Renal cortical epithelial cell (primary cell): Measurements from ENCODE around the gene JADE2. TPM values are rescaled to one million over a fixed set of nuclear protein-coding genes. Genes with fewer than 3 reads are reported as not detected.
"Not testable (repeated sequence)": the region's sequence is repeated elsewhere in the genome, so short reads cannot be mapped to it uniquely, and the experiment has no call there.

Experiments used
- DNase-seq: peaks from one replicate; pipeline ENCODE4 v3.0.0-alpha.2; 2011; ENCODE audit warnings: low read depth
- total RNA-seq: library from RNA; depleted of rRNA; stranded (reverse); fragments of >200 nt; gene quantifications from 2 replicates; pipeline ENCODE4 v1.2.3, GENCODE V29; 2014

JADE2 gene
- total RNA-seq, 1 donor from 2014 or later = 42.6 TPM

DNA sequence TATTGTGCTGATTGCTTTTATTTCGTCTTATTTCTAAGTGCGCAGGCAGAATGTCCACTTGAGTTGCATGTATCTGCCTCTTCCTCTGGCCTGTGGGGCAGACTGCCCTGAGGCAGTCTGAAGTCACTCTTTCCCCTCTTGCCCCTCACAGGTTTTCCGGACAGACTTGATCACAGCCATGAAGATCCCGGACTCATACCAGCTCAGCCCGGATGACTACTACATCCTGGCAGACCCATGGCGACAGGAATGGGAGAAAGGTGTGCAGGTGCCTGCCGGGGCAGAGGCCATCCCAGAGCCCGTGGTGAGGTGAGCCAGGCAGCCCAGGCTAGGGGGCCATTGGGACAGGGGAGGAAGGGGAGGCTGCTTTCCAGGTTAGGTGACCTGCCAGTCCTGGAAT is 26.4 kb downstream of the JADE2 start:
- no peak for DNase-seq

DNA sequence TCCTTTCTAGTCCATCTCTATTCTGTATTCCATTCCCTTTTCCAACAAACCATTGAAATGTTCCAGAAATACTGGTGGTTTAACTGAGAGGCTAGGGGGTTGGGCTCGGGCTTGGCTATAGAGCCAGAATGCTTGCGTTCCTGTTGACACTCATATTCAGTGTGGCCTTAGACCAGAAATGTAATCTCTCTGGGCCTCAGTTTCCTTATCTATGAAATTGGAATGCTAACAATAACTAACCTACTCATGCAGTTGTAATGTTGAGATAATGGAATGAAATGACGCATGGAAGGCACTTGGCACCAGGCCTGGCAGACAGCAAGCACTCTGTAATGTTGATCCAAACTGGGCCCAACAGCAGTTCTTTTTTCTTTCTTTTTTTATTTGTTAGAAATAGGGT is 26.8 kb downstream of the JADE2 start:
- peak; percentile 67 for DNase-seq

DNA sequence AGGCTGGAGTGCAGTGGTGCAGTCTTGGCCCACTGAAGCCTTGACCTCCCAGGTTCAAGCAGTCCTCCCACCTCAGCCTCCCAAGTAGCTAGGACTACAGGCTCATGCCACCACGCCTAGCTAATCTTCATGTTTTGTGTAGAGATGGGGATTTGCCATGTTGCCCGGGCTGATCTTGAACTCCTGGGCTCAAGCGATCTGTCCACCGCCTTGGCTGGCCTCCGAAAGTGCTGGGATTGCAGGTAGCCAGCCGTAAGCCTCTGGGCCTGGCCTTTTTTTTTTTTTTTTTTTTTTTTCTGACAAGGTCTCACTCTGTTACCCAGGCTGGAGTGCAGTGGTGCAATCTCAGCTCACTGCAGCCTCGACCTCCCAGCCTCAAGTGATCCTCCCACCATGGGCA is 27.2 kb downstream of the JADE2 start:
- not testable (repeated sequence) for DNase-seq

DNA sequence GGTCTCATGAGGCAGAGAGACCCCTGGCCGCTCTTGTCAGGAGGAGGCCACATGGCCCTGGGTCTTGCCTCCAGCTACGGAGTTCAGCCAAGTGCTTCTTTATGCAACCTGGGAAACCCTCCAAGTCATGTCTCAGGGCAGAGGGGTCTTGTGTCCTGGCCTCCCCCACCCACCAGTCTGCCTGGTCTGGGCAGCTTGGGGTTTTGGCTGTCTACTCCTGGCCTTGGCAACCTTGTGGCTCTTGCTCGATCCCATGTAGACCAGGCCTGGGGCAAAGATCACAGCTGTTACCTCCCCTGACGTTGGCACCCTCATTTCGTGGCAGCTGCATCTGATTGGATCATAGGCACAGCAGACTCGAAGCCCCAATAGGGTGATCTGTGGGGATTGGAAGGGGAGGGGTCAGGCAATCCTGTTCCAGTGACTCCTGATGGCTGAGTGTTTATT is 28.4 kb downstream of the JADE2 start:
- no peak for DNase-seq

- peak; percentile 73 for DNase-seq
These were observed 29.1 kb downstream of the JADE2 start for GRCh38 chr5:134554319-134555222.

DNA sequence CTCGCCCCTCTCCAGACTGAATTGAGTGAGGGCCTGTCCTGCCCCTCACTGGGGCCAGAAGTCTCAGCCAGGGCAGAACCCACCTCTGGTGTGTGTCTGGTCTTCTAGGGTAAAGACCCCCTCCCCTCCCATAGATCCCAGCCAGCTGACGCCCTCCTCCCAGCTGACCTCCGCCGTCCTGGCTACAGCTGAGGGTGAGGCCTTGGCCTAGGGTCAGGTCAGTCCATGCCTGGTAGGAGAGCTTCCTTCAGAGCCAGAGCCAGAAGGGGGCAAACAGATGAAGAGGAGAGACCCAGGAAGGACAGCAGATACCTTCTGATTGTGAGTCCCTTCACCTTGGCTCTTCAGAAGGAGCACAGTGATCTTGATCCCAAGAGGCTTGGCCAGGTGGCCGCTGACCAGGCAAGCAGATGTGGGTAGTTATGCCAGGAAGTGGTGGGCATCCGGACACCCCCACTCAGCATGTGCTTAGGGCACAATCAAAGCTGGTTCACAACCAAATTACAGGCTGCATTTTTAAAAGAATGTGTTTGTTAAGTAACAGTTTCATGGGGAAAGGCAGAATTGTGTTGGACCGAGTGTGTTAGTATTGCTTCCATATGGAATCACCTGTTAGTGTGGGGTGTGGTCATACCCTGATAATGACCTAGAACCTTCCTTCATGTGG is 29.9 kb downstream of the JADE2 start:
- no peak for DNase-seq

GRCh38 chr5:134555890-134556311 is 30.4 kb downstream of the JADE2 start:
- DNase-seq = peak; percentile 79

DNA sequence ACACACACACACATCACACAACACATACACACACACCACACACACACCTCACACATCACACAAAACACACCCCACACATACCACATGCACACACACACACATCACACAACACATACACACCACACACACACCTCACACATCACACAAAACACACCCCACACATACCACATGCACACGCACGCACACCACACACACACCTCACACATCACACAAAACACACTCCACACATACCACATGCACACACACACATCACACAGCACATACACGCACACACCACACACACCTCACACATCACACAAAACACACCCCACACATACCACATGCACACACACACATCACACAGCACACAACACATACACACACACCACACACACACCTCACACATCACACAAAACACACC is 31.1 kb downstream of the JADE2 start:
- not testable (repeated sequence) for DNase-seq

- no peak for DNase-seq
These were observed 31.5 kb downstream of the JADE2 start for GRCh38 chr5:134556994-134557393.

- no peak for DNase-seq
These were observed 34.2 kb downstream of the JADE2 start for GRCh38 chr5:134559672-134560071.

DNA sequence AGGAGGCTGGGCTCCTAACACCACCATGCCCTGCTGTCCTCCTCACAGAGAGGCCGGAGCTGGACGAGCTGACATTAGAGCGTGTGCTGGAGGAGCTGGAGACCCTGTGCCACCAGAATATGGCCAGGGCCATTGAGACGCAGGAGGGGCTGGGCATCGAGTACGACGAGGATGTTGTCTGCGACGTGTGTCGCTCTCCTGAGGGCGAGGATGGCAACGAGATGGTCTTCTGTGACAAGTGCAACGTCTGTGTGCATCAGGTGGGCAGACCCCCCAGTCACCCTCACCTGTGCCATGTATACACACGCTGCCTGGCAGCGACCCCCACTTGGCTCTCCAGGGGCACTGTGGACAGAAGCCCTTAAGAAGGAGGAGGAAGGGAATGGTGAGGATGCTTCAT is 35.2 kb downstream of the JADE2 start:
- DNase-seq = no peak

DNA sequence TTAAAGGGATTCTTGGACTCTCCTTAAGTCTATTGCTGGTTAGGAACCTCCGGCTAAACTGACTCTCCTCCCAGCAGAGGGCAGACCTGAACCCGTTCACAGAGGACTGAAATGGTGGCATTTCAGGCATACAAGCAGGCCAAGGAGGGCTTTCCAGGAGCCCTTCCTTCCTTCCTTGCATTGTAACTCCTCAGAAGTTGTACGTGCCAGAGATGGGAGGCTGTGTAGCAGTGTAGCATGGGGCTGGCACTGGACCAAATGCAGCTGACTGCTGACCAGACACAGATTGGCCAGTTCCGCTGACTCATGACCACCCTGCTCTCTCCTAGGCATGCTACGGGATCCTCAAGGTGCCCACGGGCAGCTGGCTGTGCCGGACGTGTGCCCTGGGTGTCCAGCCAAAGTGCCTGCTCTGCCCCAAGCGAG is 36.4 kb downstream of the JADE2 start:
- DNase-seq = peak; percentile 81

- no peak for DNase-seq
These were observed 37.8 kb downstream of the JADE2 start for GRCh38 chr5:134563221-134563620.

DNA sequence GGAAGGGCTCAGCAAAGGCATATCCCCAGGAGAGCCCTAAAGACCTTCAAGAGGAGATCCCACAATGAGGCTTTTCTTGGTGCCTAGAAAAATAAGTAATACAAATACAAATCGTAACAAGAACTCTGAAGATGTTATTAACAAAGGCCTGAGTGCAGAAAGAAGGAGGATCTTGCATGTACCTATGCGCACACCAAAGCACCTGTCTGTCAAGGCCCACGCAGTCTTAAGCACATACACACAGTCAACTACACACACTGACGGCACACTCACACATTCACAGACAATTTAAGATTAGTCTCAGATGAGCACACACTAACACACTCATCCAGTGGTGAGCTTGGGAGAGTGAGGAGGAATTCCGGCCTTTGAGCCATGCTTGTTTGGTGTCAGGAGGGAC is 38.5 kb downstream of the JADE2 start:
- DNase-seq = no peak

DNA sequence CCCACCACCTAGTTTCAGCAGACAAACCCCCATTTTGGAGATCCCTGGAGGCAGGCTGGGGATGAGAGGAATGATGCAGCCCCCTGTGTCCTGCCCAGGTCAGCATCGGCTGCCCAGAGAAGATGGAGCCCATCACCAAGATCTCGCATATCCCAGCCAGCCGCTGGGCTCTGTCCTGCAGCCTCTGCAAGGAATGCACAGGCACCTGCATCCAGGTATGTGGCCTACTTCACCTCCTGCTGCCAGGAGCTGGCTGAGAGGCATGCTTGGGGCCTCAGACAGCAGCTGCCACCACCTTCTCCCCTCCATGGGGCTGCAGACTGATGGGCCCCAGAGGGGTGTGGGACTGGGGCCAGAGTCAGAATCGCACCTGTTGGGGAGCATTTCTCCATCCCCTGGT is 38.9 kb downstream of the JADE2 start:
- no peak for DNase-seq

DNA sequence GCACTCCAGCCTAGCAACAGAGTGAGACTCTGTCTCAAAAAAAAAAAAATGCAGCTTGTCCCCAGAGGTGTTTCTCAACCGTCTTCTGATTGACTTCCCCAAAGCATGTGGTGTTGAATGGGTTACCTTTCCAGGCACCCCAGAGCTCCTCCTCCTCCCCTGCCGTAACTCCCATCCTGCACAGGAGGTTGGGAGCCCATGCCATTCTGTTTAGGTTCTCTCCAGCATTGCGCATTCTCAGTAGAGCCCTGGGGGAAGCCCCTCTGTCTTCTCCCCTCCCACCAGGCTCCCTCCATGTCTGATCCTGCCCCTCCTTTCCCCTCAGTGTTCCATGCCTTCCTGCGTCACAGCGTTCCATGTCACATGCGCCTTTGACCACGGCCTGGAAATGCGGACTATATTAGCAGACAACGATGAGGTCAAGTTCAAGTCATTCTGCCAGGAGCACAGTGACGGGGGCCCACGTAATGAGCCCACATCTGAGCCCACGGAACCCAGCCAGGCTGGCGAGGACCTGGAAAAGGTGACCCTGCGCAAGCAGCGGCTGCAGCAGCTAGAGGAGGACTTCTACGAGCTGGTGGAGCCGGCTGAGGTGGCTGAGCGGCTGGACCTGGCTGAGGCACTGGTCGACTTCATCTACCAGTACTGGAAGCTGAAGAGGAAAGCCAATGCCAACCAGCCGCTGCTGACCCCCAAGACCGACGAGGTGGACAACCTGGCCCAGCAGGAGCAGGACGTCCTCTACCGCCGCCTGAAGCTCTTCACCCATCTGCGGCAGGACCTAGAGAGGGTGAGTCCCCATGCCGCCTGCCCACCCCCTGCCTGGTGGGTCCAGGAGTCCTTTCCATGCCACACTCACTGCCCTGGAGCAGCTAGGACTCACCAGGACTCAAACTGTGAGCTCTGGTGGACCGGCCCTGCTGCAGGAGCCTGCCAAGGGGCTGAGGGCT is 40.6 kb downstream of the JADE2 start:
- no peak for DNase-seq

DNA sequence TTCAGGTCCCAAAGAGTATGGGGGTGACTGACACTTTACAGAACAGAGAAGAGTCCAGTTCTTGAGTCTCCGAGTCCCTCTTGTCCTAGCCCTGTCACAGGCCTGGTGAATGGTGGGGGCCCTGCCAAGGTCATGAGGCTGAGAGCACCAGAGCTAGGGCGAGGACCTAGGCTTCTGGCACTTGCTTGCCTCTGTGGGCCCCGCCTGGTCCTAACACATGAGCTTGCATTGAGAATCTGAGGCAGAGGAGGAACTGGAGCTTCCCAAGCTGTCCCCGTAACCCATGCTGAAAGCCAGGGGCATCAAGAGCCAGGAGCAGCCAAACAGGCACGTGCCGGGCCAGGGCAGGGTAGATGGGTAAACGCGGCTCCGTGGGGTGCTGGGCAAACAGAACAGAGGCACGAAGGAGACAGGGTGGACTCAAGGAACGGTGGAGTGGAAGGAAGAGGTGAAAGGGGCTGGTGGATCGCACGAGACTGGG is 41.3 kb downstream of the JADE2 start:
- no peak for DNase-seq

DNA sequence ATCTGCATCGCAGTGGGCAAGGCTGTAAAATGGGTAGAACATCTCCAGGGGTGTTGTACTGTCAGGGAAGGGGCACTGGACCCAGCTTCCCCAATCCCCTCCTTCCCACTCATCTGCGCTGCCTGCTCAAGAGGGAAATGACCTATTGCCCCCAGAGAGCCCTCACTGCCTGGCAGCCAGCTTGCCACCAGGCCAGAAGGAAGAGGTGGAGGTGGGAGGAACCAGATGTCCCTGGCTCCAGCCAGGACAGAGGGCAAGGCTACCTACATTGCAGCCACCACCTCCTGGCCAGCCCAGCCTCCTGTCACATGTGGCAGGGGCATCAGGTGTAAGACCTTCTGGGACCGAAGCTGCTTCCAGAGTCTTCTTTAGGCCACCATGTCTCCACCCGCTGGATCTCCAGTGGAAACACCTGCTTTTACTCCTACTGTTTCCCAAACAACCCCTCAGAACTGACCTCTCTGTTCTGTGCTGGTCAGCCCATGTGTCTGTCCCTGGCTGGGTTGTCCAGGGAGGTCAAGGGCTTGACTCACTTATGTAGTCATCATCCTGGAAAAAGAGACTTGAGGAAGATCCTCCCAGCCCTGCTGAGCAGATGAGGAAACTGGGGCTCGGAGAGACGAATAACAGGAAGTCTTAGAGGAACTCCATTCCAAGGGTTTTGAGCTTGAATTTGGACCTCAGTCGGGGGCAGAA is 42.3 kb downstream of the JADE2 start:
- DNase-seq = peak; percentile 61

- DNase-seq = no peak
These were observed 42.8 kb downstream of the JADE2 start for GRCh38 chr5:134568337-134568700.

DNA sequence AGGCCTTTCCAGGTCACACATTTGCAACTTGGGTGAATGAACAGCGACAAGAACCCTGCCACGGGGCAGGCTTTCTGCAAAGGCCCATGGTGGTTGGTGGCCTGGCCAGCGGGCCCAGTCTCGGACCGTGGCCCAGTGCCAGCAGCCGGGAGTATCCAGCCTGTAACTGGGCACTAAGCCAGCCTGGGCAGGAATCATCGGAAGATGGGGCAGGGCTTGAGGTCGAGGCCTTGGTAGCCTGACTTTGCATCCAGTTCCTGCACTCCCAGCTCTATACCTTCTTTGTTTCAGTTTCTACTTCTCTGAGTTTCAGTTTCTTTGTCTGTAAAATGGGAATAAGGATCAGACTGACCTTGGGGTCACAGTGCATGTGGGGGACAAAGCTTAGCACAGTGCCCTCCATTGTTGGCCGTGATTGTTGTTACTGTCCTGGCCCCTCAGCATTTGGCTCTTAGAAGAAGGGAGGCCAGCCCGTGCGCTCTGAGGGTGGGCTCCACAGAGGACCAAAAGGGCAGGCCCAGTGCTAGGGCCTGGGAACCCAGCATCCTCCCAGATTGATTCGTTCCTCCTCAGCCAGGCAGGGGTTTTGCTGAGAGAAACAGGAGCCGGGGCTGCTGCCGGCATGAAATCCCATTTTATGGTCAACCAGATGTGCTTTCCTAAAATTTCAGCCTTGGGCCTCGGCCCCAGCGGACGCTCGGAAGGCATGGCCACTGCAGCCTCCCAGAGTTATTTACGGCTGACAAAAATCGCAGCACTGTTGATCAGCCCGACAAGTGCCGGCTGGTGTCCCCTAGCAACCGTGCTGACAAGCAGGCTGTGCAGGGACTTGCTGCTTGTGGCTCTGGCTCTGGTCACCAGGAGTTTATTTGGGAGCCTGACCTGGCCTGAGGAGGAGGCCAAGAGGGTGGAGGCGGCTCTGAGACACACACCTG is 43.6 kb downstream of the JADE2 start:
- peak; percentile 76 for DNase-seq
